Stimulated activated CD8-positive, alpha-beta memory T cell treated with anti-CD3 and anti-CD28 coated beads, Interleukin-4, amount 100 ng/mL, for 48 hours (primary cell): Measurements from ENCODE around the gene RAB26.

Source experiments
- DNase-seq: peaks from one replicate; pipeline ENCODE4 v3.0.0-alpha.2; 2020

The RAB26 gene

GRCh38 chr16:2145843-2146242, 2.6 kb upstream of the RAB26 start:
- DNase-seq = no peak

- DNase-seq = no peak
Observed at GRCh38 chr16:2147378-2147777, 1.0 kb upstream of the RAB26 start.

GRCh38 chr16:2148714-2149629, 547 bp downstream of the RAB26 start:
- DNase-seq = peak; percentile 61

GRCh38 chr16:2149630-2150417, 1.4 kb downstream of the RAB26 start:
- peak; percentile 66 for DNase-seq

GRCh38 chr16:2150418-2151187, 2.2 kb downstream of the RAB26 start:
- DNase-seq = peak; percentile 67

- DNase-seq = peak; percentile 59
Observed at GRCh38 chr16:2151188-2152091, 3.0 kb downstream of the RAB26 start.

- peak; percentile 58 for DNase-seq
Observed at GRCh38 chr16:2152695-2153506, 4.5 kb downstream of the RAB26 start.

GRCh38 chr16:2154533-2155090, 6.2 kb downstream of the RAB26 start:
- peak; percentile 67 for DNase-seq

GRCh38 chr16:2155091-2155950, 6.9 kb downstream of the RAB26 start, which contains the start of gene TRAF7:
Gene TRAF7, plus strand, starts transcription at chr16:2155782. Its CDS starts 8,139 bp downstream, at chr16:2163921.
- peak; percentile 97 for DNase-seq

- DNase-seq = peak; percentile 41
Observed at GRCh38 chr16:2155977-2156848, 7.8 kb downstream of the RAB26 start.

- DNase-seq = no peak
Observed at GRCh38 chr16:2156849-2157224, 8.4 kb downstream of the RAB26 start.

GRCh38 chr16:2157480-2158261, 9.2 kb downstream of the RAB26 start:
- DNase-seq = no peak

GRCh38 chr16:2158262-2158638, 9.8 kb downstream of the RAB26 start:
- DNase-seq = no peak

GRCh38 chr16:2159175-2159838, 10.9 kb downstream of the RAB26 start:
- no peak for DNase-seq

- no peak for DNase-seq
Observed at GRCh38 chr16:2160915-2161551, 12.6 kb downstream of the RAB26 start.

GRCh38 chr16:2161911-2162310, 13.5 kb downstream of the RAB26 start:
- no peak for DNase-seq

GRCh38 chr16:2162676-2163118, 14.3 kb downstream of the RAB26 start:
- no peak for DNase-seq
